Prostate gland (tissue), 2 donors: Measurements from ENCODE around the gene ZNF134. TPM values are rescaled to one million over a fixed set of nuclear protein-coding genes. Genes with fewer than 3 reads are reported as not detected.

Source experiments
- DNase-seq: peaks from one replicate; pipeline ENCODE4 v3.0.0-alpha.2; 2019; ENCODE audit warnings: low spot score
- H3K27ac ChIP-seq, 2 donors: fragments of 200-600 bp; sonication (generic); 2 replicates each; pipeline ENCODE4 v1.5.1; 2017 to 2019
- H3K27me3 ChIP-seq: fragments of 200-600 bp; sonication (generic); replicated peaks from 2 replicates; pipeline ENCODE4 v1.5.1; 2019; ENCODE audit not compliant: insufficient read depth
- H3K36me3 ChIP-seq, 2 donors: fragments of 200-600 bp; sonication (generic); 1 replicate in 1 of 2; 2 replicates in 1 of 2; pipeline versions ENCODE4 v1.5.1 to v1.8.1; 2017 to 2019
- H3K4me1 ChIP-seq: fragments of 200-600 bp; sonication (generic); replicated peaks from 2 replicates; pipeline ENCODE4 v1.5.1; 2019
- H3K4me3 ChIP-seq, 2 donors: fragments of 200-600 bp; sonication (generic); 2 replicates each; pipeline ENCODE4 v1.5.1; 2017 to 2019
- H3K9me3 ChIP-seq: fragments of 200-600 bp; sonication (generic); 2 replicates; pipeline ENCODE4 v1.5.1; 2017
- POLR2A ChIP-seq: fragments of 450-650 bp; IDR thresholded peaks from one replicate; pipeline ENCODE4 v1.6.1; 2016; ENCODE audit warnings: antibody characterized with exemption, mild to moderate bottlenecking
- POLR2AphosphoS5 ChIP-seq: sonication (generic); formaldehyde crosslinking; IDR thresholded peaks from one replicate; pipeline ENCODE4 v1.6.1; 2017; ENCODE audit warnings: antibody characterized with exemption
- WGBS: methylation state at CpG from one replicate; pipeline ENCODE4 v1.1.5; 2018; 5-methylcytosine and 5-hydroxymethylcytosine counted together
- intact Hi-C: fragments of 100-400 bp; cut with DNase I; formaldehyde crosslinking; loops from one replicate; pipeline ENCODE4 v1.14.2; 2022
- total RNA-seq, 2 donors: library from RNA; depleted of rRNA; stranded (reverse); fragments of >200 nt; gene quantifications; one replicate each; pipeline ENCODE4 v1.1.0, GENCODE V29; 2016
- TF ChIP-seq, protein P1 (sequence below), 4 experiments: fragments of 200-600 bp in 2 of 4; fragments of 450-650 bp in 2 of 4; sonication (generic) in 2 of 4; IDR thresholded peaks; 1 replicate in 3 of 4; 2 replicates in 1 of 4; pipeline ENCODE4 v1.5.1; 2016 to 2019; ENCODE audit warnings: antibody characterized with exemption in 4 of 4, mild to moderate bottlenecking in 2 of 4, moderate library complexity in 2 of 4

The ZNF134 gene
- total RNA-seq, 2 donors from 2014 or later = 18.3 to 25.8 TPM

DNA sequence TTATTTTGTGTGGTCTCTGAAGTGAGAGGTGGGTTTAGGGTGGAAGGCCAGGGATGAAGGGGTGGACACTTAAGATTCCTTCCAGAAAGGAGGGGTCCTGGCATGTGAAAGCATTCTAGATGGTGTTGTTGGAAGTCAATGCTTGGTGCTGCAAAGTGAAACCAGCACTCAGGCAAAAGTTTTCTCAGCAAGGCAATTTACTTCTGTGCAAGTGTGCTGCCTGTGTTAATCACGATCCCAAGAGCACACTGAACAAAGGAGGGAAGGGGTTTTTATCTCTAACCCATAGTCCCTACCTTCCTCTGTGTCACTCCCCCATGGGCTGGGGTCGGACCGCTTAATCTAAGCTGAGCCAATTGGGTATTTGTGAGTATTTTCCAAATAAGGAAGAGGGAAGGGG, 1.3 kb downstream of the ZNF134 start:
- no peak overlapping the region for H3K27ac ChIP-seq
- H3K9me3 ChIP-seq = peaks cover 7% of the 10 kb centered on the region
- WGBS = 83% methylated on average over 3 of the region's 3 CpGs
- TF ChIP-seq POLR2A (no peak), POLR2AphosphoS5 (no peak)
- TF ChIP-seq, protein P1, sequence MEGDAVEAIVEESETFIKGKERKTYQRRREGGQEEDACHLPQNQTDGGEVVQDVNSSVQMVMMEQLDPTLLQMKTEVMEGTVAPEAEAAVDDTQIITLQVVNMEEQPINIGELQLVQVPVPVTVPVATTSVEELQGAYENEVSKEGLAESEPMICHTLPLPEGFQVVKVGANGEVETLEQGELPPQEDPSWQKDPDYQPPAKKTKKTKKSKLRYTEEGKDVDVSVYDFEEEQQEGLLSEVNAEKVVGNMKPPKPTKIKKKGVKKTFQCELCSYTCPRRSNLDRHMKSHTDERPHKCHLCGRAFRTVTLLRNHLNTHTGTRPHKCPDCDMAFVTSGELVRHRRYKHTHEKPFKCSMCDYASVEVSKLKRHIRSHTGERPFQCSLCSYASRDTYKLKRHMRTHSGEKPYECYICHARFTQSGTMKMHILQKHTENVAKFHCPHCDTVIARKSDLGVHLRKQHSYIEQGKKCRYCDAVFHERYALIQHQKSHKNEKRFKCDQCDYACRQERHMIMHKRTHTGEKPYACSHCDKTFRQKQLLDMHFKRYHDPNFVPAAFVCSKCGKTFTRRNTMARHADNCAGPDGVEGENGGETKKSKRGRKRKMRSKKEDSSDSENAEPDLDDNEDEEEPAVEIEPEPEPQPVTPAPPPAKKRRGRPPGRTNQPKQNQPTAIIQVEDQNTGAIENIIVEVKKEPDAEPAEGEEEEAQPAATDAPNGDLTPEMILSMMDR (IDR thresholded peaks at IDR 0.05) = no peak
- peaks cover 16 to 18% of the 10 kb centered on the region in 2 donors for H3K36me3 ChIP-seq
- intact Hi-C loops = no loop called here
- no peak for DNase-seq
- H3K4me1 ChIP-seq = no peaks in the 10 kb centered on the region
- H3K27me3 ChIP-seq = no peaks in the 10 kb centered on the region
- peak overlapping the region in 1 of 2 donors; percentile 93 for H3K4me3 ChIP-seq

DNA sequence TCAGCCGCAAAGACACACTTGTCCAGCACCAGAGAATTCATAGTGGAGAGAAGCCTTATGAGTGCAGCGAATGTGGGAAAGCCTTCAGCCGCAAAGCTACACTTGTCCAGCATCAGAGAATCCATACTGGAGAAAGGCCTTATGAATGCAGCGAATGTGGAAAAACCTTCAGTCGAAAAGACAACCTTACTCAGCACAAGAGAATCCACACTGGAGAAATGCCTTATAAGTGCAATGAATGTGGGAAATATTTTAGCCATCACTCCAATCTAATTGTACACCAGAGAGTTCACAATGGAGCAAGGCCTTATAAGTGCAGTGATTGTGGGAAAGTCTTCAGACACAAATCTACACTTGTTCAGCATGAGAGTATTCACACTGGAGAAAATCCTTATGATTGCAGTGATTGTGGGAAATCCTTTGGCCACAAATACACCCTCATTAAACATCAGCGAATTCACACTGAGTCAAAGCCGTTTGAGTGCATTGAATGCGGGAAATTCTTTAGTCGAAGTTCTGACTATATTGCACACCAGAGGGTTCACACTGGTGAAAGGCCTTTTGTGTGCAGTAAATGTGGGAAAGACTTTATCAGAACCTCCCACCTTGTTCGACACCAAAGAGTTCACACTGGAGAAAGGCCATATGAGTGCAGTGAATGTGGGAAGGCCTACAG, 6.8 kb downstream of the ZNF134 start:
- DNase-seq = no peak
- Histone ChIP-seq H3K4me1 (no peaks in the 10 kb centered on the region), H3K9me3 (peaks cover 14% of the 10 kb centered on the region), H3K4me3 (no peak overlapping the region), H3K27ac (no peak overlapping the region), H3K36me3 (peaks cover 24 to 32% of the 10 kb centered on the region in 2 donors), H3K27me3 (no peaks in the 10 kb centered on the region)
- intact Hi-C loops = no loop called here
- WGBS = 97% methylated on average over 10 of the region's 10 CpGs
- TF ChIP-seq POLR2AphosphoS5 = no peak
- TF ChIP-seq, protein P1 (IDR thresholded peaks at IDR 0.05) = no peak
- no peak for TF ChIP-seq POLR2A

DNA sequence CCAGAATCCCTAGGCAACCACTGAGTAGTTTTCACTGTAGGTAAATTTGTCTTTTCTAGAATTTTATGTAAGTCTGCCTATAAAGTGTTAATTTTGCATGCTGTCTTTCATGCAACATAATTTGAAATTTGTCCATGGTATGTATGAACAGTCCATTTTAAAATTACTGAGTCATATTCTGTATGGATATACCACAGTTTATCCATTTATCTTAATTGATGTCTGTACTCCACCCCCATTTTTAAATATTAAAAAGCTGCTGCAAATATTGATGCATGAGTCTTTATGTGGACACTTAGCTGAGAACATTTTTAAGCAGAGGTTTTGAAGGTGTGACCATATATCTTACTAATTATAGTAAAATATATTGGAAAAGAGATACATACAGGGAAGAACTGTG, 9.0 kb downstream of the ZNF134 start:
- no peak overlapping the region for H3K4me3 ChIP-seq
- no peaks in the 10 kb centered on the region for H3K4me1 ChIP-seq
- no peak for TF ChIP-seq POLR2AphosphoS5
- no peak for TF ChIP-seq POLR2A
- TF ChIP-seq, protein P1 (IDR thresholded peaks at IDR 0.05) = no peak
- peaks cover 24 to 32% of the 10 kb centered on the region in 2 donors for H3K36me3 ChIP-seq
- H3K9me3 ChIP-seq = peaks cover 14% of the 10 kb centered on the region
- no peak for DNase-seq
- H3K27ac ChIP-seq = no peak overlapping the region
- intact Hi-C loops = no loop called here
- no peaks in the 10 kb centered on the region for H3K27me3 ChIP-seq

DNA sequence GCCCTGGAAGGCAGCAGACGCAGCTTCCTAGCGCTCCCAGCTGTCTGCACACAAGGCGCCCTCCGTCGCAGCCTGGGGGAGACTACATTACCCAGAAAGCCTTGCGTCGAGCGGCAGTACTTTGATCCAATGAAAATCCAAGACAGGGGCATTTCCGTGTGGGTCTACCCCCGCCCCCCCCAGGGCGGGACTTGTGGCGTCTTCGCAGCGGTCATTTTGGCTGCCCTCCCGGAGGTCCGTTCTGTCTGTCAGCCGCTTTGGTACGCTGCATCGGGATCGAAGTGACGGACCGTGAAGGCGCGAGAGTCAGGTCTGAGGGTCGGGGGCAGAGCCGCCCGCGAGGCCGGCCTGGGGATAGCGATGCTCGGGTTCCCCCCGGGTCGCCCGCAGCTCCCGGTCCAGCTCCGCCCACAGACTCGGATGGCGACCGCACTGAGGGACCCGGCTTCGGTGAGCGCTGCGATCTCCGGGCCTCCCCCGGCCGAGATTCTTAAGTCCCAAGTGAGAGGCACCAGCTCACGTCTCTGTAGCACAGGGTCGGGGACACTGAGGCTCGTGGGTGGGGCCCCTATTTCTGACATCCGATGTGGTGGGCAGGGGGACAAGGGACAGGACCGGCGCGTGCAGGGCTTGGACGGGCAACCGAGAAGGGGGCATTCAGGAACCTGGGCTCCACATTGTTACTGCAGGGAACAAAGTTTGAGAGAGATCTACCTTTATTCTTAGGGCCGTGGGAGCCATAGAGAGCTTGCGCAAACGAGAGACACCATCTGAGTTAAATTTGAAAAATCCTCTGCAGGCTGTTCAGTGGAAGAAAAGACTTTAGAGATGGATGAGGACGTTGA, 19.2 kb downstream of the ZNF134 start, which contains the start of gene ZNF211:
Gene ZNF211 (plus strand): TSS at position 182 of the 845 bp plus-strand sequence. CDS start 179 bp downstream, at position 361.
- WGBS = 1% methylated on average over 42 of the region's 59 CpGs
- intact Hi-C loops = no loop called here
- H3K4me1 ChIP-seq = peaks cover 5% of the 10 kb centered on the region
- peak; percentile 89 for DNase-seq
- H3K27me3 ChIP-seq = no peaks in the 10 kb centered on the region
- H3K36me3 ChIP-seq = no peaks in the 10 kb centered on the region
- H3K9me3 ChIP-seq = no peaks in the 10 kb centered on the region
- TF ChIP-seq, protein P1 (IDR thresholded peaks at IDR 0.05) = peak in 2 of 4 experiments; percentile 15
- TF ChIP-seq POLR2AphosphoS5 (peak; percentile 96), POLR2A (peak; percentile 18)
- H3K27ac ChIP-seq = peak within 1 kb of the TSS; percentile 77 to 84
- H3K4me3 ChIP-seq = peak within 1 kb of the TSS; percentile 78 to 84
